GM19351 (cell line): ENCODE results near the gene KLHDC10.
"Not testable (repeated sequence)": the region's sequence is repeated elsewhere in the genome, so short reads cannot be mapped to it uniquely, and the experiment has no call there.

ENCODE experiments used
- ATAC-seq: cut with Tn5 transposase; IDR thresholded peaks from one replicate; pipeline ENCODE4 v1.9.1; 2021; ENCODE audit warnings: mild to moderate bottlenecking, moderate library complexity; ENCODE audit not compliant: unreplicated experiment

The KLHDC10 gene

DNA sequence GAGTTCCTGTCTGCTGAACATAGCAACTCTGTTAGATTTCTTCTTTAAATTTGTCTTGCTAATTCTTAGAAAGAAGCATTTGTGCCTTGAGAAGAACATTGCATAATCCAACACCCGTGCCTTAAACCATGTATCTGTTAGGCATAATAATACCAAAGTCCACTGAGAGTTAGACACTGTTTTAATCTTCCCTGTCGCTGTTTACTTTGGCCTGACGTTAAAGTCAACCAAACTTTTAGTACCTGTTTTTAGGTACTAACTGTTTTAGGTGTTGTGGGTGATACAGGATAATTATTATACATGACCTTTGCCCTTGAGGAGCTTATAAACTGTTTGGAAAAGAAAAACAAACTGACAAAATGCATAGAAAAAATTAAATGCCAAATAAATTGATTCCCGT, 43.6 kb downstream of the KLHDC10 start:
- no peak for ATAC-seq

DNA sequence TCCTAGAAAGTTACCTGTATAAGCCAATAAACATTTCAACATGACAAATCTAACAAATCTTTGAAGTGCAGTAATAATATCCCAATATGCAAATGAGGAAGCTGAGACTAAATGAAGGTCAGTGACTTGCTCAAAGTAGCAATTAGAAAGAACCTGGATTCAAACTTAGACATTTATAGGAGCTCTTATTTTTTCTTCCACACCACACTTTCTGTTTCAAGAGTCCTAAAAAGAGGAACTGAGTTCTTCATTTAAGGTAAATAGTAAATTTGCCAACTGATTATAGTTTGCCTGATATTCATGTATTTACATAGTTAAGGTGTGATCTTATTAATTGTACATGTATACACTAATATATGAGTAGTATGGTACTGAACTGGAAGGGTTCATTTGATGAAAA, 44.0 kb downstream of the KLHDC10 start:
- peak; percentile 47 for ATAC-seq

DNA sequence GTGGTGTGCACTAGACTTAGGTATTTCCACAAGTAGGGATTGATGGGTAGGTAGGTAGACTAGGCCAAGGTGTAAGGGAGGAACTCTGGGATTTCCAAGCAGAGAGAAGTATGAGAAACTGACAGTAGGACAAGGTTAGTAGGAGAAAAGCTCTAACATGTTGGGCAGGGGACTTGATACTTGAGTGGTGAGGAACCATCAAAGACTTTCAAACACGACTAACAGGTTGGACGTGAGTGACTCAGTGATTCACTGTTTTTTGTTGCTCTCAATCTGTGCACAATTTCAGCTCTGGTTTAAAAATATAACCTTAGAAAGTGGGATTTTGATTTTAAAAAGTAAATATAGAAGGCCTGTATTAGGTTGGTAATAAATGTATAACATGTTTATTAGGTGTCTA, 44.4 kb downstream of the KLHDC10 start:
- no peak for ATAC-seq

DNA sequence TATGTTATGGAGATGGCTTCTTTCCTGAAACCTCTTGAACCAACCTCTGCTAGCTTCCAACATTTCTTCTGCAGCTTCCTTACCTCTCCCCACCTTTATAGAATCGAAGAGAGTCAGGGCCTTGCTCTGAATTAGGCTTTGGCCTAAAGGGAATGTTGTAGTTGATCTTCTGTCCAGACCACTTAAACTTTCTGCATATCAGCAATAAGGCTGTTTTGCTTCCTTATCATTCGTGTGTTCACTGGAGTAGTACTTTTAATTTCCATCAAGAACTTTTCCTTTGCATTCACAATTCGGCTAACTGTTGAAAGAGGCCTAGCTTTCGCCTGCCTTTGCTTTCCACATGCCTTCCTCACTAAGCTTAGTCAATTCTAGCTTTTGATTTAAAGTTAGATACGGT, 48.0 kb downstream of the KLHDC10 start:
- no peak for ATAC-seq

DNA sequence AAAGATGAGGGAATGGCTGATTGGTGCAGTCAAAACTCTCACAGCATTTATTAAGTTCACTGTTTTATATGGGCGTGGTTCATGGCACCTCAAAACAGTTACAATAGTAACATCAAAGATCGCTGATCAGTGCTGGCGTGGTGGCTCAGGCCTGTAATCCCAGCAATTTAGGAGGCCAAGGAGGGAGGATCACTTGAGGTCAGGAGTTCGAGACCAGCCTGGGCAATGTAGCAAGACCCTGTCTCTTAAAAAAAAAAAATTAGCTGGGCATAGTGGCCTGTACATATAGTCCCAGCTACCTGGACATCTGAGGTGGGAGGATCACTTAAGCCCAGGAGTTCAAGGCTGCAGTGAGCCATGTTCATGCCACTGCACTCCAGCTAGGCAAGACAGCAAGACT, 48.5 kb downstream of the KLHDC10 start:
- no peak for ATAC-seq

DNA sequence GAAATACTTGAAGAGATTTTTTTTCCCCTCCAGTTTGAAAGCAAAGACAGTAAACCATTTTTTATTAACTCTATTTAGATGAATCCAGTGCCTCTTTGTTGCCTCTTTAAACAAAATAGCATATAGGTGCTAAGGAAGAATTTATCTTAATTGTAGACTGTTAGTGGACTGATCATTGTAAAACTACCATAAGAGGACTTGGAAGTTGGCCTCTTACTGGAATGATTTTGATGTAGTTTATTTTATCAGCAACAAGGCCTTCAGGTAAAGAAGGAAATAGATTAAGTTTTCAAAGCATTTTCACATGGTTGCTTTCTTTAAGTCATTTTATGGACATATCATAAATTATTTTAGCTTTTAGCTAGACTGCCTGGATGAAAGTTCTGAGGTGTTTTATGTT, 53.2 kb downstream of the KLHDC10 start:
- ATAC-seq = no peak

DNA sequence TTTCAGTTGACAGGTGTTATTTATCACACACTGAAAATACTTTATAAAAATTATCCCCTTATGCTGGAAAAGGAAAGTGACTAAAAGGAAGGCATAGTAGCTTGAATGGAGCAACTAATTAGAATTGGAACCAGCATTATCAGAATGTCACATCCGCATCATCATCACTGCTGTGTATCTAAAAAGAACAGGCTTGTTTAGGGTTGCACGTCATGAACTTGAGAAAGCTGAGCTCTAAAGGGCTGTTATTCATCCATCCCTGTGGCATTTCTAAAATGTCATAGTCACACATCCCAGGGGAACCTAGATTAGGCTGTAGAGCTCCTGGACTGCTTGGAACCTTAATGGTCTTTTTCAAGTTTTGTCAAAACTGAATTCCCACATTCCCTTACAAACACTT, 54.4 kb downstream of the KLHDC10 start:
- ATAC-seq = no peak

DNA sequence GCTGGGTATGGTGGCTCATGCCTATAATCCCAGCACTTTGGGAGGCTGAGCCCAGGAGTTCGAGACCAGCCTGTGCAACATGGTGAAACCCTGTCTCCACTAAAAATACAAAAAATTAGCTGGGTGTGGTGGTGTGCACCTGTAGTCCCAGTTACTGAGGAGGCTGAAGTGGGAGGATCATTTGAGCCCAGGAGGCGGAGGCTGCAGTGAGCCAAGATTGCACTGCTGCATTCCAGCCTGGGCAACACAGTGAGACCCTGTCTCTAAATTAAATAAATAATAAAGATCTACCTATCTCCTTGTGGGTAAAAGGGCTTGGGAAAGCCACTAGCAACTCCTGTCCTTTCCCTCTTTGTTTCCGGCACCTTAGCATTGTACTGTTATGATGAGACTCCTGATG, 56.5 kb downstream of the KLHDC10 start:
- not testable (repeated sequence) for ATAC-seq

DNA sequence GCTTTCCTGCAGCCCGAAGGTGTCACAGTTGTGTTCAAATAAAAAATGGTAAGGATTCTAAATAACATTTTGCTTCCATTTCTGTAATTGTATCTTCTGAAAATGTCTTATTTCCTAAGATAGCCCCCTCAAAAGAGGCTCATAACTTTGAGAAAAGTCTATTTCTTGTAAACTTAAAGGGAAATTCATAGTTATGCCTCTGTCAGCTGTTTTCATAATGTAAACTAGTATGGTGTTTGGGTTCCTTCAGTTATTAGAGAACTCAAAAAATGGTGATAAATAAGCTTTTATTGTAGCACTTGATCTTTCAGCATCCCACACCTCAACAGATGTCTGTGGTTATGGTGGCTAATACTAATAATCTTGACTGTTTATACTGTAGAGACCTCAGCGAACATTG, 57.1 kb downstream of the KLHDC10 start:
- no peak for ATAC-seq

DNA sequence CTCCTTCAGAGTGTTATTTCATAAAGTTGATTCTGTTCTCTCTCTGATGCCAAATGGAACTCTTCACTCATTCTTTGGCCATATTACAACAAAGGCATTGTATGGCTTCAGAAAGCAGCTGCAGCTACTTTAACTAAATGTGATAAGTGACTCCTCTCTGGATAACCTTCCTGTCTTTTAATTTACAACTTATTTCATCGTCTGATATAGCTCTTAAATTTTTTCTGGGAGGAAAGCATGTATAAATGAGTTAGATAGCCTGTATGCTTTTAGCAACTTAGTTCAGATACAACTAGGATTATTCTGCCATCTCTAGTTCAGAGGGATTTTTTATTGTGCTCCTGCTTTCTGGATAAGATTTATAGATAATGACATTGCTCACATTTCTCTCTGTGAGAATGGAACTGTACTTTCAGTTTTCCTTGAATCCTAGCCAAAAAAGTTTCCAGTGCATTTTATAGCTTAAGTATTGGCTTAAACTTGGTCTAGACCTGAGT, 57.5 kb downstream of the KLHDC10 start:
- ATAC-seq = no peak

DNA sequence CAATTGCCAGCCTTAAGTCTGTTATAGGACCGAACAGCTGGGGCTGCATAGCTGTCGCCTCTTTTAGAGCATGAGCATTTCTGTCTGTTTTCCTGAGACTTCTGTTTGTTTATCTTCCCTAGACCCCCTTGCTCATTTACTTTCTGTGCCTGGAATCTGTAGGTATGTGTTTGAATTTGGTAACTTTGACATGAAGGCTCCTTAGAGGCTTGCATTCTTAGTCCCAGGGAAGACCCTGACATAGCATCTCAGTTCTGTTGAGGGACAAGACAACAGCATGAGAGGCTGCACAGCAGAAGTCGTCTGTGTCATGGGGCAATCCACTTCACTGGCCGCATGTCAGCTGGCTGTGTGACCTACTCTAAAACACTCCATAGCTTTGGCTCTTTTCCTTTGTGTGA, 58.7 kb downstream of the KLHDC10 start:
- ATAC-seq = no peak

DNA sequence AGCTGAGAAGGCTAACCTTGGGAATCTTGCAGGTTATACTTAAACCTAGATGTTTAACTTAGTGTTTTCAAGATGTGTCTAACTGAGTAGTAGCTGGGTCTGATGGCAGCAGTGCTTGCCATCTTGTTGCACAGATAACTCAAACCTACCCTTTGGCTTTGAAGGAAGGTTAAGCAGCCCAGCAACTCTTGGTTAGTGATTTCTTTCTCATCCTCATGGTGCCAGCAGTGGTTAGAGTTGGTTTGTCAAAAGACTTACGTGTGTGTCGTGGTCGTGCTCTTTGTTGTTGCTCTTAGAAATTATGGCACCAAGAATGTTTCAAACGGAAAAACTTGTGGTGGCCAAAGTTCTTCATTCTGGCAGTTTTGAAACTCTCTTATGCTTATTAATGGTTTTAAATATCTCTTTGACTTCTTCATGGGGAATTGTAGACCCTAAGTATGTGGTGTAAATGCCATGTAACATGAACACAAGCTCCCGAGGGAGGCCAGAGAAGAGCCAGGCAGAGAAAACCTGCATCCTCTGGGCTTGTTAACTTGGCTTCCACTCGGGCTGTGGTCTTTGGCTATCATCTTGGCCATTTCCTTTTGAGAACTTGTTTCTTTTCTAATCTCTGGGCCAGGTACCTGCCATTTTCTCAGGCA, 61.0 kb downstream of the KLHDC10 start:
- no peak for ATAC-seq

DNA sequence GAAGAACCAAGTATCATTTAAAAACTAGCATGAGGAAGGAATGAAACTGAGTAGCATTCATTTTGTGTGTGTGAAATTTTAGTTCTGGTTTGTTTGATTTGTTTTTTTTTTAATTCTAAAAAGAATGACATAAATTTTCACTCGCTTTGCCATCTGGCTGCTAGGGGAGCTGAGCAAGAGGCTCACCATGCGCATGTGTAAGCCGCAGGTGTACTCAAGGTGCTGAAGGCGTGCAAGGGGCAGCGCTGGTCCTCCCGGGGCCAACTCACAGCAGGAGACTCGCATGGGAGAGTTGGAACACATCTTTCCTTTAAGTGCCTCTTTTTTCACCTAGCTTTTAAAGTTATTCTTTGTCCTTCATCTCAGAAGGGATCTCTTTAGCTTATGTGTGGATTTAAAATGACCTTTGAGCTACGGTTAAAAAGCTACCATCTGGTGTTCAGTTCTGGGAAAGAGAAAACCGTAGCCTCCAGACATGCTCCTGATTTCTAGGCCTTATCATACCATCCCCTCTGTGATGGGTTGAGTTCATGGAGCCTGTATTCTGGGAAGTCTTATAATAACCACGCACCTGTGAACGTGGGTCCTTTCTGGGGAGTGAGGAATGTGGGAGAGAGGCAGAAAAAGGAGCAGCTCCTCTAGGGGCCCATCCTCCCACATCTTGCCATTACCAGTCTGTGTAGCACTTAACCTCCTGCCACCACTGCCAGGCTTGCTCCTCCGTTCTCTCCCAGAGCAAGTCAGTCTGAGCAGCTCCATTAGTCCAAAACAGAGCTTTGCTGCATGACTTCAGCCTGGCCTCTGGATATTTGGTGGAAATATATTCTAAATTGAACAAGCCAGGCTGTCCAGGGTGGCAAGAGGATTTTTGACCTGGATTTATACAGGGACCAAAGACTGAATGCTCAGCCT, 61.9 kb downstream of the KLHDC10 start:
- no peak for ATAC-seq

DNA sequence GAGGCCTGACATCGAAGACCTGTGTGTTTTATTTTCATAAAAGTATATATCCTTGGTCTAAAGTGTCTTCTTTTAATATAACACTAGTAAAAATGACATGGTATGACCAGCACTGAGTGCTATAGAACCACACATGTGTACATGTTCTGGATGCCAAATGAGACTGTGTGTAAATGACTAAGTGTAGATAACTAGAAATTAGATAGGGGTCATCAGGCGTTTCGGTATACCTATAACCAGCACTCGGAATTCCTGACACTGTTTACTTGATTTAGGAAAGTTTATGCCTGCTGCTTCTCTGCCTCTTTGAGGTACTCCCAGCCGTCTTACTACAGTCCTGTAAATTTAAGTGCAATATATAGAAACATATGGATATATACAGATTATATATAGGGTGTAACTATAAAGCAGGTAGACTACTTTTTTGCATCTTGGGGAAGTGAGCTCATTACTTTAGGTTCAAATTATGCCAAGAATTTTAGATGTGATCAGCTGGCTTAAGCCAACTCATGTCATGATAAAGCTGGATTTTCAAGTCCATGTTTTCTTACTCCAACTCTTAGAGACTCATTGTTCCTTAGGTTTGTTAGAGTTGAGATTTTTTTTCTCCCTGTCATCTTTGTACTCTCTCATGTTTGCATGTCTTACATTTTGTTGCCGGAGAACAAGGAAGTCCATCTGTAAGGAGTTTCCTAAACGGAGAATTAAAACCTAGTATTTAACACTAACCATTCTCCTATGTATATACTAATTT, 62.9 kb downstream of the KLHDC10 start:
- ATAC-seq = no peak

DNA sequence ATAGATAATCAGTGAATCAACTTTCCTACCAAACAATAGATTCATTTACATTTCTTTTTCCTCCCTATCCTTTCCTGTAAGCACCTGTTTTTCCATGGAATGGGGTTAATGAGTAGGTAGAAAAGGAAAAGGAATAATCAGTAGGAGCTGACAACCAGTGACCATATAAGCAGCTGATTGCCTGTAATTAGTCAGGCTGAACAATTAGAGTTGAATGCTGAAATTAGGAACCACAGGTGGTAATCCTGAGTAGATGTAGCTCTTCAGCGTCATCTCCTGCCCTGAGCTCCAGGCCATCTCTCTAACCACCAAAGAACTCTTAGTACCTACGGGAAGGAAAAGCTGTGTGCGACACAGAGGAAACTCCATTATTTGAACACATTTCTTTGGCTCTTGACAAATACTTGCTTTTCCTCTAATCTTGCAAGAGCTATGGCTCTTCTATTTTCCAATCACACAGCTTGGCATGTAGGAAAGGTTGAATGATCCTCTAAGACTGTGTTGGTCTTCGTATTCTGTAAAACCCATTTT, 63.8 kb downstream of the KLHDC10 start:
- ATAC-seq = no peak

DNA sequence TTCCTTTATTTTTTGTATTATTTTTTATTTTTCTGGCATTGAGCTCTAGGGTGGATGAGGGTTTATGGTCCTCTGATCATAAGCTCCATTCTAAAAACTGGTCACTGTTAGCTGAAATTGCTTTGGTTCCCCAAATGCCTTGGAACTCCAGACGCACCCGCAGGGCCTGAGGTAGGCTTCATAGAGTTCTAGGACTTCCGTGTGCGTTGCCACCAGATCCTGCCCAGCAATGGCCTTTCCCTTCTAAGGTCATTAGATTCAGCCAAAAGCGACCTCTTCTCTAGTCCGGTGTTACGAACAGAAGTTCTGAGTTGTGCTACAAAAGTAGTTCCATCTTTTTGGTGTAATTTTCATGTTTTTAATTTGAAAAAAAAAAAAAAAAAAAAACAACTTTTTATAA, 64.4 kb downstream of the KLHDC10 start:
- no peak for ATAC-seq

DNA sequence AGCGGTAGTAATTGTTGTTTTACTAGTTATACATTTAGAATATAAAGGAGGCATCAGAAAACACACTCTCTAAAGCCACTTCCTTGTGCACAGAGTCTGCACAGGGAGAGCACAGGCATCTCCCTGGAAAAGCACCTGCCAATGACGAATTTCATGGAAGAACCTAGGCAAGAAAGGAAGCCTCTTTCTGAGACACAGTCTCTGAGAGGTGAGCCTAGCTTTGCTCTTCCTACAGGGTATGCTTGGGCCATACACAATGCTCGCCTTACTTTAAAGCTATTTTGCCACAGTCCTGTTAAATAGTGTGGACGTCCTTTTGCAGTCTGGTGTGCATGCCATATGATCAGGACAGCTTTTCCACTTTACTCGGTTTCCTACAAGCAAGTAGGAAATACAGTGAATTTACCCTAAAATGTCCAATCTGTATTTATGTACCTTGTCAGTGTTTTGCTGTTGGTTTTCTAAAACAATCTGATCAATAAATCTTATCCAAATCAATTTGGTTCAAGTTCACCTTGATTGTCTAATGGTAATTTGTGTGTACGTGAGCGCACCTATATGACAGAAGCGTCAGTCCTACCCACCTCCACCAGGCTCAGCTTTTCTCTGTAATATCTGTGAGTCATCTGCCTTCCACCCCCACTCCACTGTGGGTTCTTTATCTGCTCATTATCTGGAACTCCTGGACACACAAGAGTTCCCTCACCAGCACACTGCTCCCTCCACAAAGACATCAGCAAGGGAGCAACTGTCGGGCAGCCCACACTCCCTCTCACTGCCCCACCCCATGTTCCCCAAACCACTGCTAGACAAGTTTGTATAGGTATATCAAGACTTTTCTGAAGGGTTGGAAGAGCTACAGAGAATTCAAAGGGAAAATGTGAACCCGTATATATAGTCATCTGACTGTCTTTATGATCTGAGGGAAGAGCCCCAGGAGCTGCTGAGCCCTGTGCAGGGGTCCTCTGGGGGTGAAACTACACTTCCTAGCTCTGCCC, 65.2 kb downstream of the KLHDC10 start:
- ATAC-seq = no peak

DNA sequence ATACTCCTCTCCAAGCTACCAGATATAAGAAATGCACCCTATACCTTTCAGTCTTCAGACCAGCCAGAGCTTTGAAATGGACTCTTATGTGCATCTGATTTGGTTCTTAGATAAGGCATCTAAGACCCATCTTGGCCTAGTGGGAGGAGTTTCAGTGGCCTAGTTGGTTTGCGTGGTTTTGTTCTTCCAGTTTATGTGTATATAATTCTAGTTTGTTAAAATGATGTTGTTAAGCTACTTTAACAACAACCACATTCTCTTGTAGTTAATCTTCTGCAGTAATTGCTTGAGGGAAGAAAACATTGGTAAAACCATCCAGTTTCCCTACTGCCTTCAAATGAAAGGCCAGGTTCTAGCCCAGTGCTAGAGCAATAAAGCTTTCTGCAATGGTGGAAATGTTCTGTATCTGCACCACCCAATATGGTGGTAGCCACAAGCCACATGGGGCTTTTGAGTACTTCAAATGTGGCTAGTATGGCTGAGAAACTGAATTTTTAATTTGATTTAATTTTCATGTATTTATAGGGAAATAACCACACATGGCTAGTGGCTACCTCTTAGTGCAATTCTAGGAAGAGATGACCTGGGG, 66.3 kb downstream of the KLHDC10 start:
- no peak for ATAC-seq

DNA sequence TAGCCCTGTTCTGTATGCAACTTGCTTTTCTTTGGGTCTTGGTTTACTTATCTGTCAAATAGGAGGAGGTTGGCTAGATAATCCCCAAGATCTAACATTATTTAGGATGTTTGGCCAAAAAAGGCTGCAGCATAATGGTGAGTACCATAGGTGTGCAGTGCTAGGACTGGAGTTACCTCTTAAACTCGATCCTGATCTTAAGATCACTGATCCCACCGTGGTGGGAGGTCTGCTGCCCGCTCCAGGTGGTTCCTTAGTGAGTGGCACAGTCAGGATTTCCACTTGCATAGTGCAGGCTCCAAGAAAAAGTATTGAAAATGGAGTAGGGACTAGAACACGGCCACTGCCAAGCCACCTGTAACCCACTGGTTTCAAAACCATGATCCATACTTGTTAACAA, 66.9 kb downstream of the KLHDC10 start:
- no peak for ATAC-seq
